HG02970 (cell line): ENCODE measurements around the gene SDS.

Source experiments
- ATAC-seq: cut with Tn5 transposase; IDR thresholded peaks from one replicate; pipeline ENCODE4 v1.9.1; 2021; ENCODE audit warnings: mild to moderate bottlenecking, moderate library complexity, moderate number of reproducible peaks; ENCODE audit not compliant: unreplicated experiment, low FRiP score

Gene SDS, protein sequence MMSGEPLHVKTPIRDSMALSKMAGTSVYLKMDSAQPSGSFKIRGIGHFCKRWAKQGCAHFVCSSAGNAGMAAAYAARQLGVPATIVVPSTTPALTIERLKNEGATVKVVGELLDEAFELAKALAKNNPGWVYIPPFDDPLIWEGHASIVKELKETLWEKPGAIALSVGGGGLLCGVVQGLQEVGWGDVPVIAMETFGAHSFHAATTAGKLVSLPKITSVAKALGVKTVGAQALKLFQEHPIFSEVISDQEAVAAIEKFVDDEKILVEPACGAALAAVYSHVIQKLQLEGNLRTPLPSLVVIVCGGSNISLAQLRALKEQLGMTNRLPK

GRCh38 chr12:113403435-113404415 is at the start of gene SDS:
TSS of gene SDS (minus strand) at chr12:113403887. CDS start at chr12:113399708, 4,179 bp downstream.
- ATAC-seq = no peak

DNA sequence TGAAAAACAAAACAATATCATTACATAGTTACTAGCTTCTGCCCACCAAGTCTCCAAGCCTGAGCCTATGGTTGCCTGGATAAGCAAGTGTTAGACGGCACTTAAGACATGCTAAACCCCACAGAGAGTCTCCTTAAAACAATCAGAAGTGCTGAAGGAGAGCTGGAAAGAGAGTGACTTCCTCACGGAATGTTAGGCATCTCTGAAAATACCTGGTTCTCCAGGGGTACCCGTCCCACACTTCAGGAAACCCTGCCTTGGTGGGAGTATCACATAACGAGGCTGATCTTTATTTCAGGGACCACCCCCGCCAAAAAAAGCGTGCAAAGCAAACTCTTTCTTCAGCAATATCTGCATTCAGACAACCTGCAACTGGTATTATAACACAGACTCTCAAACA is 49.6 kb upstream of the SDS start:
- ATAC-seq = no peak

DNA sequence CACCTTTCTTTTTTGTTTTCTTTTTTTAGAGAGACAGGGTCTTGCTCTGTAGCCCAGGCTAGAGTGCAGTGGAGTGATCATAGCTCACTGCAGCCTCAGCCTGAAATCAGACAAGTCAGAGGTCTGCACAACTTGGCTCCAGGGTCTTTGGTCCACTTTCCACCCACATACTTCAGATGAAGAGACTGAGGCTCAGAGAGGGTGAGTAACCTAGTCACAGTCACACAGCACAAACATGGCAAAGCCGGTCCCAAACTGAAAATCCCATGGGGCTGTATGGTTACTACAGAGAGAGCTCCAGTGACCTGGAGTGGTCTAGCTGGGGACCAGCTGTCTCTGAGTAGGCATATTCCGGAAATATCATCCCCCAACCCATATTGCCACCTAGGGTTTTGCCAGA is 48.8 kb upstream of the SDS start:
- ATAC-seq = no peak

DNA sequence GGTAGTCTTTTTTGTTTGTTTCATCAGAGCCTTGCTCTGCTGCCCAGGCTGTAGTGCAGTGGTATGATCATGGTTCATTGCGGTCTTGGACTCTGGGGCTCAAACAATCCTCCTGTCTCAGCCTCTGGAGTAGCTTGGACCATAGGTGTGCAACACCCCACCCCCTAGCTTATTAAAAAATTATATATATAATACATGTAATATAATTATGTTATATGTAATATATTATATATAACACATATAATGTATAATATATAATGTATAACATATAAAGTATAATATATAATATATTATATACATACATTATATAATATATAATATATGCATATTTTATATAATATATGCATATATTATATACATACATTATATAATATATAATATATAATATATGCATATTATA is 46.2 kb upstream of the SDS start:
- no peak for ATAC-seq

- no peak for ATAC-seq
These were observed 45.6 kb upstream of the SDS start for GRCh38 chr12:113449299-113449698.

DNA sequence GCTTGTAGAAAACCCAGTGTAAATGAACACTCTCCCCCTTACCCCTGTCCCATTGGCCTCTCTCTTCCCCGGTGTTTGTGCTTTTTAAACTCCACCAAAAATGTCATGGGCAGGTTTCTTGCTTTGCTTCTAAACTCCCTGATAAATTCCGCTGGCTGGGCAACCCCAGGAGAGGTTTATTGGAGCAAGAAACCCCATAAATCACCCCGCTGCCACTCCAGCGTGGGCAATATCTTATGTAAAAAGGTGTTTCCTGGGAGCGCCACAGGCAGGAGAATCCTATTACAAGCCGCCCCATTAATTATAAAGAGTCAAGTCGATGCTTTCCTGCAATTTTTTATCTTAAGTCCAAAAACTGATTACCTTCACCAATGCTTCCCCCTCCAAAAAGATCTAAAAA is 45.2 kb upstream of the SDS start:
- ATAC-seq = no peak

DNA sequence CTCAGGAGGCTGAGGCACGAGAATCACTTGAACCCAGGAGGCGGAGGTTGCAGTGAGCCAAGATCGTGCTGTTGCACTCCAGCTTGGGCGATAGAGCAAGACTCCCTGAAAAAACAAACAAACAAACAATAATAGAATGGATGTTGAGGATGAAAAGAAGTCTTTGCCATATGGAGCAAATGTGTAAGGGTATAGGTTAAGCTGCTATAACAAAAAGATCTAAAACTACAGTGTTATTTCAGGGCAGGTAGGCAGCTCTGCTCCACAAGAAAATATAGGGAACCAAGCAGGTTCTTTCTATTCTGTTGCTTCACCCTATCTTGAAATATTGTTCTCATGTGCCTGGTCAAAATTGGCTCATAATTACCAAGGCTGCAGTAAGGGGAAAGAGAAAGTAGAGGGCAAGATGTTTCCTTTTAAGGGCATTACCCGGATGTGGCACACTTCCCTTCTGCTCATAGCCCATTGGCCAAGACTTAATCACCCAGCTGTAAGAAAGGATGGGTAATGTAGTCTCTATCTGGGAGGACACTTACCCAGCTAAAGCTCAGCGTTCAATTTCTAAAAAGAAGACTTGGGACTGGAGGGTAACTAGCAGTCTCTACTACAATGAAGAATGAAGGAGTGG is 42.0 kb upstream of the SDS start:
- no peak for ATAC-seq

GRCh38 chr12:113443030-113443539 is 39.4 kb upstream of the SDS start:
- ATAC-seq = no peak

DNA sequence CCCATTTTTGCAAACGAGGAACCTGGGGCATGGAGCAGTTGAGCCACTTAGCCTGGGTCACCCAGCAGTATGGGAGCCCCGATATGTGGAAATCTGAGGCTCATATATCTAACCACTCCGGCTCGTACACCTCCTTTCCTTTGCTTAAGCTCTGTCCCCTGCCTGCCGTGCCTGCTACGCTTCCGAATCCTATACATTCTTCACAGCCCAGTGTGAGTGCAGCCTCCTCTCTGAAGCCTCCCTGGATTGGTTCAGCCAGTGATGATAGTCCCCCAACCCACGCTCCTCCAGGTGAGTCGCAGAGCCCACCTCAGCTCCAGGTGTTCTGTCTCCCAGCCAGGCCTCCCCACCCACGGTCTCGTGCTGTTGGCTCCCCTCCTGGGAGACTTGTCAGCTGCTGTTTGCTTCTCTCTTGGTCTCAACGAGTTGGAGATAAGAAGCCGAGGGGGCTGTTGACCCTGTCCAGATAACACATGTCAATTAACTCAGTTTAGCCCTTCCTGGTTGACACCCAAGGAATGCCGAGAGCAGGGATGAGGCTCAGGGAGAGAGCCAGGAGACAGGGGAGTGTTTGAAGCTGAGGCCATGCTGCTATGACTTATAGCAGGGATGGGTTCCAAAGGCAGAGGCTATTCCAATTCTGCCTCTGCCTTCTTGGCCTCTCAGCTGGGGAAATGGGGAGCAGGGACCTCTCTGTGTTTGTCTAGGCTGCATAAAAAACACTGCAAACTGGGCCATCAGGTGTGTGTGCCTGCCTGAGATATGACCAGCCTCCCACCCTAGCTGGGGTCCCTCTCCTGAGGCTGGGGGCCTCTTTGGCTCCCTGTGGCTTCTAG is 37.5 kb upstream of the SDS start:
- no peak for ATAC-seq

- ATAC-seq = no peak
These were observed 36.6 kb upstream of the SDS start for GRCh38 chr12:113440336-113440735.

DNA sequence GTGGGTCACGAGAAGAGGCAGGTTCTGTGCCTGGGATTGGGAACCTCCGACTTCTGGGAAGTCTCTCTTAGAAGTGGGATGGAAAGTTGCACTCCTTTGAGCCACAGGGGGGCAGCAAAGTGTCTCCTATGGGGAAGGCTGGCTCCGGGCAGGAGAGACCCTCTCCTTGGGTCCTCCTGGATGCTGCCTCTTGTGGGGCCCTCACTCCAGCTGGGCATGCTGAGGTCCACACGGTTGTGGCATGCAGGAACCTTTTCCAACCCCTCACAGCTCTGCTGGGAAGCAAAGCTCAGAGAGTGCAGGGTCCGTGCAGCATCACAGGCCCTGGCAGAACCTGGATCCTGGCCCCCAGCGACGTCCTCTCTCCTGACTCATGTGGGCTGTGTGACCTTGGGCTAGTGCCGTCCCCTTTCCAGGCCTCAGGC is 35.9 kb upstream of the SDS start:
- ATAC-seq = no peak

DNA sequence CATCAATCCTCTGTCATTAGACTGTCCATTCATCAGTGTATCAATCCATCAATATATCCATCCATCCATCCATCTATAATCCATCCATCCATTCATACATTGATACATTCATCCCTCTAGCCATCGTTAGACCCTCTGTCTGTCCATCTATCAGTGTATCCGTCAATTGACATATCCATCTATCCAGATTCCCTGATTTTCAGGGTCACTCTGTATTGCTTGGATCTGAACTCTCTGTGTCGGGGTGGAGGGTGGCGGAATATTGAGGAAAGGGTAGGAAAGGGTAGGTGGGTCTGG is 35.6 kb upstream of the SDS start:
- ATAC-seq = no peak

GRCh38 chr12:113438523-113439300 is 35.0 kb upstream of the SDS start:
- no peak for ATAC-seq

DNA sequence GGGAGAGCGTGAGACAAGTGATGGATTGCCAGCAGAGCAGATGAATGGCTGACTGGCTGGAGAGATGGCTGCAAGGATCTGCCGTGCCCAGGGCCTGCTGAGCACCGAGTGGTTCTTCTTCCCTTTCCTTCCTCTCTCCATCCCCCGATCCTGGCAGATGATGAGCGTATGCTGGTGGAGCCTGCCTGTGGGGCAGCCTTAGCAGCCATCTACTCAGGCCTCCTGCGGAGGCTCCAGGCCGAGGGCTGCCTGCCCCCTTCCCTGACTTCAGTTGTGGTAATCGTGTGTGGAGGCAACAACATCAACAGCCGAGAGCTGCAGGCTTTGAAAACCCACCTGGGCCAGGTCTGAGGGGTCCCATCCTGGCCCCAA is 34.0 kb upstream of the SDS start:
- no peak for ATAC-seq

- no peak for ATAC-seq
These were observed 33.5 kb upstream of the SDS start for GRCh38 chr12:113436993-113437728.

DNA sequence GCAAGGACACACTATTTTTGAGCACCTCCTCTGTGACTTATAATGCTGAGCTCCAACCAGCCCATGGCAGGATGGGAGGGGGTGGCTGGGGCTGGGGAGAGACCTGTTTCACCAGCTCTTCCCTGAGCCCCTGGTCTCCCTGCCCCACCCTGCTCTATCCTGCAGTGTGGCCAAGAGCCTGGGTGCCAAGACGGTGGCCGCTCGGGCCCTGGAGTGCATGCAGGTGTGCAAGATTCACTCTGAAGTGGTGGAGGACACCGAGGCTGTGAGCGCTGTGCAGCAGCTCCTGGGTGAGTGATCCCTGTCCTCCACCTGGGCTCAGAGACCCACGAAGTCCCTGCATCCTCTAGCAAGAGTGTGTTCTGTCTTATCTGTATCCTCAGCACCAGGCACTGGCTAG is 32.9 kb upstream of the SDS start:
- ATAC-seq = no peak

DNA sequence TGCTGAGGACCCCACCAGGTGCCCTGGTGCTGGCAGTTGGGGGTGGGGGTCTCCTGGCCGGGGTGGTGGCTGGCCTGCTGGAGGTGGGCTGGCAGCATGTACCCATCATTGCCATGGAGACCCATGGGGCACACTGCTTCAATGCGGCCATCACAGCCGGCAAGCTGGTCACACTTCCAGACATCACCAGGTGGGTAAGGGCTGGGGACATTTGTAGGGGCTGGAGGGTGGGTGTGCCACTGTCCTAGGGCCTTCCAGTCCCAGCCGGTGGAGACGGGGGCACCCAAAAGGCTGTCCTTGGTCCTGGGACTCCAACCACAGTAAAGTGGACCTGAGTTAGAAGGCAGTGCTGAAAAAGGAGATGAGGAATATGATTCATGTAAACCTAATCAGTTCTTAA is 31.7 kb upstream of the SDS start:
- no peak for ATAC-seq

GRCh38 chr12:113432986-113433385 is 29.3 kb upstream of the SDS start:
- ATAC-seq = no peak

DNA sequence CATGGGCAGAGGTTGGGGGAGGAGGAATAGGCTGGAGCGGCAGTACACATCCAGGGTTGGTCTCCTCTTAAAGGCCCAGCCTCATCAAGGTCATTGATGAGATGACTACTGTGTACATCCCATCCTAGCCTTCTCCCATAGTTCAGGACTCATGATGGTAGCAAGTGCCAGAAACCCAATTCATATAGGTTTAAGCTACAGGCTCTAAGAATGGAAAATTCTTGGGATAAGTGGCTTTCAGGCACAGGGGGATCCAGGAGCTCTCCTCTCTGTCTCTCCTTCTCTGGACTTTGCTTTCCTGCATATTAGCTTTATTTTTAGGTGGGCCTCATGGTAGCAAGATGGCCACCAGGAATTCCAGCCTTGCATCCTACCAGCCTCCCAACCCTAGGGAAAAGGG is 24.8 kb upstream of the SDS start:
- ATAC-seq = no peak
